Transverse colon (tissue), 4 donors: ENCODE results near the gene KRTAP15-1. TPM values are rescaled to one million over a fixed set of nuclear protein-coding genes. Genes with fewer than 3 reads are reported as not detected.

Experiments
- DNase-seq: peaks from one replicate; pipeline ENCODE4 v3.0.0-alpha.2; 2019
- H3K27ac ChIP-seq, 4 donors: fragments of 200-600 bp; sonication (generic); 2 replicates each; pipeline ENCODE4 v1.5.1; 2016 to 2018; ENCODE audit warnings: inconsistent platforms in 4 of 4
- H3K27me3 ChIP-seq: fragments of 200-600 bp; sonication (generic); 2 replicates; pipeline ENCODE4 v1.5.1; 2017; ENCODE audit warnings: inconsistent platforms
- H3K36me3 ChIP-seq, 4 donors: fragments of 200-600 bp; sonication (generic); 2 replicates each; pipeline ENCODE4 v1.5.1; 2017 to 2019; ENCODE audit warnings: inconsistent platforms in 4 of 4
- H3K4me1 ChIP-seq, 4 donors: fragments of 200-600 bp; sonication (generic); 2 replicates each; pipeline ENCODE4 v1.5.1; 2017 to 2020; ENCODE audit warnings: inconsistent platforms in 4 of 4
- H3K4me3 ChIP-seq, 4 donors: fragments of 200-600 bp; sonication (generic); 1 replicate in 1 of 4; 2 replicates in 3 of 4; pipeline versions ENCODE4 v1.5.1 to v1.6.1; 2017 to 2019; ENCODE audit warnings: inconsistent platforms in 4 of 4
- H3K9me3 ChIP-seq, 2 donors: fragments of 200-600 bp; sonication (generic); 2 replicates each; pipeline ENCODE4 v1.5.1; 2017 to 2019; ENCODE audit warnings: inconsistent platforms in 2 of 2
- CTCF ChIP-seq, 5 experiments: fragments of 200-600 bp in 3 of 5; fragments of 450-650 bp in 2 of 5; sonication (generic) in 3 of 5; IDR thresholded peaks; 1 replicate in 2 of 5; 2 replicates in 3 of 5; pipeline ENCODE4 v1.5.1; 2016 to 2017; ENCODE audit warnings: antibody characterized with exemption in 5 of 5, inconsistent platforms in 3 of 5, mild to moderate bottlenecking in 2 of 5, moderate library complexity in 1 of 5
- EP300 ChIP-seq: sonication (generic); formaldehyde crosslinking; IDR thresholded peaks from one replicate; pipeline ENCODE4 v1.6.1; 2017; ENCODE audit warnings: antibody characterized with exemption, low read depth
- POLR2A ChIP-seq: fragments of 450-650 bp; IDR thresholded peaks from one replicate; pipeline ENCODE4 v1.6.1; 2016; ENCODE audit warnings: antibody characterized with exemption, mild to moderate bottlenecking, moderate library complexity
- POLR2AphosphoS5 ChIP-seq, 3 donors: sonication (generic); formaldehyde crosslinking; IDR thresholded peaks; one replicate each; pipeline ENCODE4 v1.6.1; 2016; ENCODE audit warnings: antibody characterized with exemption in 3 of 3
- WGBS, 2 donors: methylation state at CpG; one replicate each; pipeline ENCODE4 v1.1.5; 2018; ENCODE audit warnings: low coverage in 1 of 2; 5-methylcytosine and 5-hydroxymethylcytosine counted together
- in situ Hi-C, 4 donors: fragments of 200-750 bp; cut with MboI; loops; one replicate each; pipeline versions ENCODE4 v1.15.0 to v1.15.1; 2017; ENCODE audit warnings: low sequenced_read_pairs in 3 of 4, low pct_ligation_motif_present in 1 of 4, low pct_unique_long_range_greater_than_20kb in 1 of 4
- intact Hi-C: fragments of 100-400 bp; cut with DNase I; formaldehyde crosslinking; loops from one replicate; pipeline ENCODE4 v1.15.1; 2023; ENCODE audit warnings: low total_unique reads
- total RNA-seq, 4 donors: library from RNA; depleted of rRNA; stranded (reverse); fragments of >200 nt; gene quantifications; one replicate each; pipeline ENCODE4 v1.1.0, GENCODE V29; 2016

Gene KRTAP15-1
- total RNA-seq, 4 donors from 2014 or later: not detected

GRCh38 chr21:30478004-30478403 lies 37.9 kb downstream of the KRTAP15-1 start:
- WGBS, 2 donors: 18 to 28% methylated on average over 3 of the region's 3 CpGs
- Histone ChIP-seq H3K4me3 (no peak overlapping the region), H3K4me1 (no peaks in the 10 kb centered on the region), H3K27ac (no peak overlapping the region), H3K27me3 (no peaks in the 10 kb centered on the region), H3K36me3 (no peaks in the 10 kb centered on the region), H3K9me3 (no peaks in the 10 kb centered on the region)
- intact Hi-C loops (no loop called here), in situ Hi-C loops (no loop called here)
- TF ChIP-seq EP300: no peak
- TF ChIP-seq POLR2A: no peak
- no peak for TF ChIP-seq CTCF (IDR thresholded peaks at IDR 0.05)
- no peak for TF ChIP-seq POLR2AphosphoS5 (IDR thresholded peaks at IDR 0.05)
- DNase-seq: no peak

- intact Hi-C loops: no loop called here
- in situ Hi-C loops: no loop called here
- Histone ChIP-seq H3K4me3 (no peak overlapping the region), H3K9me3 (no peaks in the 10 kb centered on the region), H3K4me1 (no peaks in the 10 kb centered on the region), H3K36me3 (no peaks in the 10 kb centered on the region), H3K27ac (no peak overlapping the region), H3K27me3 (no peaks in the 10 kb centered on the region)
- WGBS, 2 donors: 65 to 77% methylated on average over 4 of the region's 4 CpGs
- DNase-seq: no peak
- TF ChIP-seq EP300 (no peak), CTCF (IDR thresholded peaks at IDR 0.05) (no peak), POLR2AphosphoS5 (IDR thresholded peaks at IDR 0.05) (no peak), POLR2A (no peak)
These were observed 39.2 kb downstream of the KRTAP15-1 start for GRCh38 chr21:30479259-30479658.

GRCh38 chr21:30480145-30480544 lies 40.1 kb downstream of the KRTAP15-1 start, which contains the start of gene KRTAP19-1:
Gene KRTAP19-1, minus strand, starts transcription at chr21:30480367. Its CDS starts 50 bp downstream, at chr21:30480317.
- TF ChIP-seq POLR2A: no peak
- TF ChIP-seq POLR2AphosphoS5 (IDR thresholded peaks at IDR 0.05): no peak
- TF ChIP-seq EP300: no peak
- no peak for TF ChIP-seq CTCF (IDR thresholded peaks at IDR 0.05)
- Histone ChIP-seq H3K27ac (no peak within 1 kb of the TSS), H3K36me3 (no peaks in the 10 kb centered on the region), H3K27me3 (no peaks in the 10 kb centered on the region), H3K4me3 (no peak within 1 kb of the TSS), H3K4me1 (no peaks in the 10 kb centered on the region), H3K9me3 (no peaks in the 10 kb centered on the region)
- DNase-seq: no peak
- 17 to 82% methylated on average over 1 to 7 of the region's 7 CpGs for WGBS, 2 donors
- in situ Hi-C loops: no loop called here
- intact Hi-C loops: no loop called here

GRCh38 chr21:30482130-30482529 lies 42.1 kb downstream of the KRTAP15-1 start:
- 62 to 81% methylated on average over 2 of the region's 2 CpGs for WGBS, 2 donors
- no peaks in the 10 kb centered on the region for H3K27me3 ChIP-seq
- DNase-seq: no peak
- intact Hi-C loops: no loop called here
- no peak overlapping the region for H3K4me3 ChIP-seq
- H3K36me3 ChIP-seq: no peaks in the 10 kb centered on the region
- H3K27ac ChIP-seq: no peak overlapping the region
- TF ChIP-seq POLR2A (no peak), CTCF (IDR thresholded peaks at IDR 0.05) (no peak), POLR2AphosphoS5 (IDR thresholded peaks at IDR 0.05) (no peak), EP300 (no peak)
- in situ Hi-C loops: no loop called here
- no peaks in the 10 kb centered on the region for H3K4me1 ChIP-seq
- no peaks in the 10 kb centered on the region for H3K9me3 ChIP-seq
